ENCODE results near the gene OR1I1. TPM values are rescaled to one million over a fixed set of nuclear protein-coding genes. Genes with fewer than 3 reads are reported as not detected.
"Not testable (repeated sequence)": the region's sequence is repeated elsewhere in the genome, so short reads cannot be mapped to it uniquely, and the experiment has no call there.

OR1I1 gene
- polyA plus RNA-seq, 1 donor from 2014 or later, result not detected

GRCh38 chr19:15050639-15051038 lies 31.4 kb upstream of the OR1I1 start:
- Histone ChIP-seq H3K27ac (ENCODE audit: low read length) (no peak overlapping the region), H4K20me1 (ENCODE audit: insufficient read depth) (no peaks in the 10 kb centered on the region), H3K9me3 (ENCODE audit: low read length) (no peaks in the 10 kb centered on the region), H3K27me3 (ENCODE audit: insufficient read depth, low read depth, low read length) (no peaks in the 10 kb centered on the region), H2AFZ (ENCODE audit: low read depth, low read length) (no peak overlapping the region), H3K79me2 (replicated peaks; ENCODE audit: insufficient read depth, low read length) (no peaks in the 10 kb centered on the region), H3K9me2 (ENCODE audit: insufficient read depth, low read length) (no peaks in the 10 kb centered on the region), H3F3A (ENCODE audit: insufficient read depth, low read length, poor library complexity, severe bottlenecking) (no peaks in the 10 kb centered on the region), H3K36me3 (ENCODE audit: insufficient read depth, low read length) (no peaks in the 10 kb centered on the region), H3K4me3 (ENCODE audit: low read length) (no peak overlapping the region), H3K4me2 (ENCODE audit: low read length) (no peak overlapping the region), H3K9ac (ENCODE audit: low read length) (no peak overlapping the region)
- no peak for TF ChIP-seq REST (IDR thresholded peaks at IDR 0.05; ENCODE audit: borderline replicate concordance)
- no peak for TF ChIP-seq TAF1 (IDR thresholded peaks at IDR 0.05; ENCODE audit: low read depth)
- TF ChIP-seq CTCF (IDR thresholded peaks at IDR 0.05; ENCODE audit: poor library complexity, severe bottlenecking), result no peak
- no peak for TF ChIP-seq EZH2 (IDR thresholded peaks at IDR 0.05; ENCODE audit: borderline replicate concordance, insufficient read depth, low read length, poor library complexity, severe bottlenecking)
- no peak for TF ChIP-seq EP300 (conservative IDR thresholded peaks at IDR 0.05; ENCODE audit: poor library complexity, severe bottlenecking)
- no peak for TF ChIP-seq SMC3 (conservative IDR thresholded peaks at IDR 0.05; ENCODE audit: poor library complexity)
- TF ChIP-seq RAD21 (conservative IDR thresholded peaks at IDR 0.05), result no peak
- no peak for TF ChIP-seq MXI1 (conservative IDR thresholded peaks at IDR 0.05; ENCODE audit: poor library complexity, severe bottlenecking)

- H2AFZ ChIP-seq (ENCODE audit: low read depth, low read length), result no peak overlapping the region
- TF ChIP-seq POLR2AphosphoS5 (IDR thresholded peaks at IDR 0.05) (no peak), EP300 (conservative IDR thresholded peaks at IDR 0.05; ENCODE audit: poor library complexity, severe bottlenecking) (no peak), CTCF (IDR thresholded peaks at IDR 0.05; ENCODE audit: poor library complexity, severe bottlenecking) (no peak), RAD21 (conservative IDR thresholded peaks at IDR 0.05) (no peak), TAF1 (IDR thresholded peaks at IDR 0.05; ENCODE audit: low read depth) (no peak), SMC3 (conservative IDR thresholded peaks at IDR 0.05; ENCODE audit: poor library complexity) (no peak), MXI1 (conservative IDR thresholded peaks at IDR 0.05; ENCODE audit: poor library complexity, severe bottlenecking) (no peak), REST (IDR thresholded peaks at IDR 0.05; ENCODE audit: borderline replicate concordance) (no peak)
- H4K20me1 ChIP-seq (ENCODE audit: insufficient read depth), result no peaks in the 10 kb centered on the region
- H3K79me2 ChIP-seq (replicated peaks; ENCODE audit: insufficient read depth, low read length), result no peaks in the 10 kb centered on the region
- no peak overlapping the region for H3K4me2 ChIP-seq (ENCODE audit: low read length)
- H3K9me2 ChIP-seq (ENCODE audit: insufficient read depth, low read length), result no peaks in the 10 kb centered on the region
- no peak overlapping the region for H3K9ac ChIP-seq (ENCODE audit: low read length)
- no peaks in the 10 kb centered on the region for H3K9me3 ChIP-seq (ENCODE audit: low read length)
- no peaks in the 10 kb centered on the region for H3K36me3 ChIP-seq (ENCODE audit: insufficient read depth, low read length)
- no peak overlapping the region for H3K27ac ChIP-seq (ENCODE audit: low read length)
- H3K4me3 ChIP-seq (ENCODE audit: low read length), result no peak overlapping the region
- H3F3A ChIP-seq (ENCODE audit: insufficient read depth, low read length, poor library complexity, severe bottlenecking), result no peaks in the 10 kb centered on the region
- no peaks in the 10 kb centered on the region for H3K27me3 ChIP-seq (ENCODE audit: insufficient read depth, low read depth, low read length)
Measured at GRCh38 chr19:15062036-15062435, 20.0 kb upstream of the OR1I1 start.

GRCh38 chr19:15070386-15070785 lies 11.6 kb upstream of the OR1I1 start:
- H3K79me2 ChIP-seq (replicated peaks; ENCODE audit: insufficient read depth, low read length); H3K4me3 ChIP-seq (ENCODE audit: low read length); H3K27me3 ChIP-seq (ENCODE audit: insufficient read depth, low read depth, low read length); H2AFZ ChIP-seq (ENCODE audit: low read depth, low read length); H3F3A ChIP-seq (ENCODE audit: insufficient read depth, low read length, poor library complexity, severe bottlenecking); H3K36me3 ChIP-seq (ENCODE audit: insufficient read depth, low read length); H4K20me1 ChIP-seq (ENCODE audit: insufficient read depth); H3K27ac ChIP-seq (ENCODE audit: low read length); H3K9ac ChIP-seq (ENCODE audit: low read length); H3K9me3 ChIP-seq (ENCODE audit: low read length); H3K9me2 ChIP-seq (ENCODE audit: insufficient read depth, low read length); H3K4me2 ChIP-seq (ENCODE audit: low read length): not testable (repeated sequence)
